ENCODE data around the gene KLHL35.

The KLHL35 gene, protein sequence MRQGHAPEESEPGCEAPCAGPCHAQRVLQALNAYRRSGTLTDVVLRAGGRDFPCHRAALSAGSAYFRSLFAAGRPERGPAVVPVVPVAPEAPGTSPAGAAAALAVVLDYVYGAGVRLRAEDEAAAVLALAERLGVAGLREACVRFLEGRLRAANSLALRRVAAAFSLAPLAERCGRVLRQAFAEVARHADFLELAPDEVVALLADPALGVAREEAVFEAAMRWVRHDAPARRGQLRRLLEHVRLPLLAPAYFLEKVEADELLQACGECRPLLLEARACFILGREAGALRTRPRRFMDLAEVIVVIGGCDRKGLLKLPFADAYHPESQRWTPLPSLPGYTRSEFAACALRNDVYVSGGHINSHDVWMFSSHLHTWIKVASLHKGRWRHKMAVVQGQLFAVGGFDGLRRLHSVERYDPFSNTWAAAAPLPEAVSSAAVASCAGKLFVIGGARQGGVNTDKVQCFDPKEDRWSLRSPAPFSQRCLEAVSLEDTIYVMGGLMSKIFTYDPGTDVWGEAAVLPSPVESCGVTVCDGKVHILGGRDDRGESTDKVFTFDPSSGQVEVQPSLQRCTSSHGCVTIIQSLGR

DNA sequence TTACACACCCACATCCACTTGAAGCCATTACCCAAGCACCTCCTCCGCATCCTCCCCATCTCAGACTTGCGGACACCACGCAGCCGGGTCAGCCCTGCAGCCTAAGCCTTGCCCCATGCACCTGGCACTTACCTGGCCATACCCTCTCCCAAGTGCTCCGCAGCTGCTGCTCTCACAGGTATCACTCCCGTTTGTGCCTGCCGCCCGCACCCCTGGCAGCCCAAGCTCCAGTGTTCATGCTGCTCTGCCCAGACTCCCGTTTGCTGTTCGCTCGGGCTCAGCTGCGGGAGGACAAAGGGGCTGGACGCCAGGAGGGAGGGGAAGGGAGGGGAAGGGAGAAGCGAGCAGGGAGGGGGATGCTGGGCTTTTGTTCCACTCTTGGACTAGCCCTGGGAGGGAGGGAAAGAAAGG lies at the start of gene KLHL35:
KLHL35 (minus strand) TSS at position 293 of the 411 bp plus-strand sequence. CDS start 2,574 bp downstream, outside the sequence.
- DNase-seq: peak in 33 of 56 donors; percentile 8 to 72 (median 32)

- DNase-seq: no peak
Observed at GRCh38 chr11:75481922-75482606, 49.1 kb upstream of the KLHL35 start.

DNA sequence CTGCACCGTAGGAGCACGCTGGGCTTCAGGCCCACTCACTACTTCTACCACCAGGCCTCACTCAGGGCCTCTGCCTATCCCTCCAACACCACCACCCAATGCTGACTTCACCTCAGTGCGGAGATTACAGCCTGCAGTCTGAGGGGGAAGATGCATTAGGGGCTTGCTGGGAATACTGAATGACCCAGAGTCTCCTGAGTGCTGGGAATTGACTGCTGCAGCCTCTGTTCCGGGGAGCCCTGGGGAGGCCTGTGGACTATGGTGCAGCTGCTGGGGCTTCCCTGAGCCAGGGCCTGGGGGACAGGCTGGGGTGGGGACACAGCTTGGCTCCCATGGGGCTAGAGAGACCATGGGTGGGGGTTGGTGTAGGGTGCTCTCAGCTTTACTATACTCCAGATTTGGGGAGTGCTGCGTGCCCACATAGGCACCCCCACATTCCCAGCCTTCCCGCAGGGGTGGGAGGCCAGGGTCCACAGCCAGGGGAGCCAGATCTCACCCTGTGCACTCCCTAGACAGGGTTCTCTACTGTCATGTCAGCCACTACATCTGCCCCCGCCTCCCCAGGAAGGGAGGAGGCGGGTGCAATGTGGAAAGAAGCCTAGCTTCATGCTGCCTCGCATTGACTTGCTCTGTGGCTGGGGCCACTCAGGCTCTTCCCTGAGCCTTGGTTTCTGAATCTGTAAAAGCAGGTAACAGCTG lies 48.4 kb upstream of the KLHL35 start:
- DNase-seq: no peak

- DNase-seq: no peak
Observed at GRCh38 chr11:75480185-75481175, 47.5 kb upstream of the KLHL35 start.

- no peak for DNase-seq
Observed at GRCh38 chr11:75479597-75480145, 46.7 kb upstream of the KLHL35 start.

- DNase-seq: no peak
Observed at GRCh38 chr11:75478783-75479596, 46.0 kb upstream of the KLHL35 start.

DNA sequence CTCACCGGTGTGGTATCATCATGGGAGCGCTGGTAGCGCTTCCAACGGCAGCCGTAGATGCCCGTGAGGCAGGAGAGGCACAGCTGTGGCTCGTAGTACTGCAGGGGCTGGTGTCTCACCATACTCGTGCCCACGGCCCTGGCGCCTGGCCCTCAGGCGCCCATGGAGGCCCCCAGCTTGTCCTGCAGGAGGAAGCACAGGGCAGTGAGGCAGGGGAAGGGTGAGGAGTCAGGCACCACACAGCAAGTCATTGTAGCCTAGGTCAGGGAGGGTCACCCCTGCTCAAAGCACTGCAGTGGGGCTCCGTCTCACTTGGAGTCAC lies 44.6 kb upstream of the KLHL35 start:
- no peak for DNase-seq

GRCh38 chr11:75476739-75477613 lies 44.0 kb upstream of the KLHL35 start:
- DNase-seq: no peak

- peak in 1 of 56 donors; percentile 18 for DNase-seq
Observed at GRCh38 chr11:75475767-75476650, 43.0 kb upstream of the KLHL35 start.

GRCh38 chr11:75474878-75475766 lies 42.1 kb upstream of the KLHL35 start:
- peak in 7 of 56 donors; percentile 2 to 28 (median 13) for DNase-seq

GRCh38 chr11:75474240-75474639 lies 41.2 kb upstream of the KLHL35 start:
- DNase-seq: no peak

GRCh38 chr11:75473684-75474083 lies 40.7 kb upstream of the KLHL35 start:
- DNase-seq: no peak

GRCh38 chr11:75472081-75472732 lies 39.2 kb upstream of the KLHL35 start:
- no peak for DNase-seq

GRCh38 chr11:75471176-75471973 lies 38.4 kb upstream of the KLHL35 start:
- DNase-seq: no peak
